Measurements from ENCODE around the gene GIMAP4. TPM values are rescaled to one million over a fixed set of nuclear protein-coding genes. Genes with fewer than 3 reads are reported as not detected.

Gene GIMAP4
- total RNA-seq = not detected in 2 replicates

DNA sequence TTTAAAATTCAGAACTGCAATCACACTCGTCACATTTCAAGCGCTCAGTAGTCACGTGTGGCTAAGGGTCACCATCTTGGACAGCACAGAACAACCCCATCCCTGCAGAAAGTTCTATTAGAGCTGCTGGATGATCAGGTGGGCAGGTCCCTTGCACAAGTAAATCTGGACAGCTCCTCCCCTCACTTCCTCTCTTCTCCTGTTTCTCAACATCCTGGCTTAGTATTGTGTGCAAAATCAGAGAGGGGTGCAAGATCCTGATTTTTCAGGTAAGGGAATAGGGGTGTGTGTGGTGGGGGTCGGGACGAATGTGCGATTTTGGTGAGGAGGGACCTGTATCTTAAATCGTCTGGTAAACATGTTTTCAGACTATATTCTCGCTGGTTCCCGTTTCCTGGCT, at the start of gene GIMAP4:
Gene GIMAP4, plus strand, starts transcription at position 222 of the 400 bp plus-strand sequence. CDS start 2,512 bp downstream, outside the sequence.

Other genes with a start within 250 kb of the GIMAP4 start
- gene LRRC61, start 244.0 kb upstream of the GIMAP4 start, total RNA-seq = 0.24 and 0.97 TPM in 2 replicates
- gene ACTR3C, start 243.8 kb upstream of the GIMAP4 start, total RNA-seq = 0.65 TPM in 1 of 2 replicates, not detected in the other
- not detected in 2 replicates for gene RARRES2, start 225.8 kb upstream of the GIMAP4 start, total RNA-seq
- gene REPIN1, start 198.6 kb upstream of the GIMAP4 start, total RNA-seq = 76.3 and 101 TPM in 2 replicates
- gene ZNF775, start 188.1 kb upstream of the GIMAP4 start, total RNA-seq = 5.4 and 6.2 TPM in 2 replicates
- not detected in 2 replicates for gene GIMAP8, start 116.8 kb upstream of the GIMAP4 start, total RNA-seq
- not detected in 2 replicates for gene GIMAP7, start 52.5 kb upstream of the GIMAP4 start, total RNA-seq
- 0.16 TPM in 1 of 2 replicates, not detected in the other for gene GIMAP6, start 65.0 kb downstream of the GIMAP4 start, total RNA-seq
- gene GIMAP2, start 118.3 kb downstream of the GIMAP4 start, total RNA-seq = 5.1 and 10.7 TPM in 2 replicates
- 0.16 TPM in 1 of 2 replicates, not detected in the other for gene GIMAP1, start 149.2 kb downstream of the GIMAP4 start, total RNA-seq
- gene GIMAP5, start 170.0 kb downstream of the GIMAP4 start, total RNA-seq = under 0.01 TPM in 1 of 2 replicates, not detected in the other
- 0.97 and 47.9 TPM in 2 replicates for gene TMEM176B, start 233.0 kb downstream of the GIMAP4 start, total RNA-seq
- 0.12 and 13.8 TPM in 2 replicates for gene TMEM176A, start 233.4 kb downstream of the GIMAP4 start, total RNA-seq